GM23248 (cell line): ENCODE results near the gene CCNYL1. TPM values are rescaled to one million over a fixed set of nuclear protein-coding genes. Genes with fewer than 3 reads are reported as not detected.
"Not testable (repeated sequence)": the region's sequence is repeated elsewhere in the genome, so short reads cannot be mapped to it uniquely, and the experiment has no call there.

Source experiments
- DNase-seq: peaks from one replicate; pipeline ENCODE4 v3.0.0-alpha.2; 2015
- H2AFZ ChIP-seq: fragments of 200-600 bp; sonication (generic); 2 replicates; pipeline ENCODE4 v1.6.1; 2016; ENCODE audit warnings: antibody characterized with exemption
- H3F3A ChIP-seq: fragments of 200-600 bp; sonication (generic); 2 replicates; pipeline ENCODE4 v1.6.1; 2016; ENCODE audit warnings: mild to moderate bottlenecking, antibody characterized with exemption, mixed run types; ENCODE audit not compliant: insufficient read depth
- H3K27ac ChIP-seq: fragments of 200-600 bp; sonication (generic); 2 replicates; pipeline ENCODE4 v1.5.1; 2016; ENCODE audit warnings: mild to moderate bottlenecking
- H3K27me3 ChIP-seq: fragments of 200-600 bp; sonication (generic); replicated peaks from 2 replicates; pipeline ENCODE4 v1.6.1; 2016; ENCODE audit warnings: mild to moderate bottlenecking; ENCODE audit not compliant: insufficient read depth
- H3K36me3 ChIP-seq: fragments of 200-600 bp; sonication (generic); 2 replicates; pipeline ENCODE4 v1.6.1; 2016; ENCODE audit warnings: low read depth, mild to moderate bottlenecking
- H3K4me1 ChIP-seq: fragments of 200-600 bp; sonication (generic); 2 replicates; pipeline ENCODE4 v1.6.1; 2016; ENCODE audit warnings: mild to moderate bottlenecking; ENCODE audit not compliant: insufficient read depth
- H3K4me2 ChIP-seq: fragments of 200-600 bp; sonication (generic); one replicate; pipeline ENCODE4 v1.6.1; 2016; ENCODE audit warnings: mild to moderate bottlenecking; ENCODE audit not compliant: unreplicated experiment
- H3K4me3 ChIP-seq: fragments of 200-600 bp; sonication (generic); 2 replicates; pipeline ENCODE4 v1.5.1; 2016; ENCODE audit warnings: mild to moderate bottlenecking
- H3K79me2 ChIP-seq: fragments of 200-600 bp; sonication (generic); 2 replicates; pipeline ENCODE4 v1.6.1; 2016; ENCODE audit warnings: mild to moderate bottlenecking; ENCODE audit not compliant: insufficient read depth
- H3K9ac ChIP-seq: fragments of 200-600 bp; sonication (generic); 2 replicates; pipeline ENCODE4 v1.6.1; 2016; ENCODE audit warnings: mild to moderate bottlenecking
- H3K9me2 ChIP-seq: fragments of 200-600 bp; sonication (generic); 2 replicates; pipeline ENCODE4 v1.6.1; 2016; ENCODE audit warnings: mixed run types, mild to moderate bottlenecking, moderate library complexity; ENCODE audit not compliant: insufficient read depth
- H3K9me3 ChIP-seq: fragments of 200-600 bp; sonication (generic); one replicate; pipeline ENCODE4 v1.6.1; 2017; ENCODE audit warnings: low read depth
- H4K20me1 ChIP-seq: fragments of 200-600 bp; sonication (generic); 2 replicates; pipeline ENCODE4 v1.6.0; 2016; ENCODE audit not compliant: insufficient read depth
- EZH2 ChIP-seq: fragments of 200-600 bp; sonication (generic); IDR thresholded peaks from 2 replicates; pipeline ENCODE4 v1.6.1; 2018; ENCODE audit warnings: antibody characterized with exemption, mild to moderate bottlenecking; ENCODE audit not compliant: insufficient read depth, poor library complexity, severe bottlenecking
- EZH2phosphoT487 ChIP-seq: fragments of 200-600 bp; sonication (generic); IDR thresholded peaks from 2 replicates; pipeline ENCODE4 v1.6.1; 2018; ENCODE audit warnings: antibody characterized with exemption, moderate library complexity, mild to moderate bottlenecking, low read depth; ENCODE audit not compliant: insufficient read depth
- WGBS, 2 experiments: methylation state at CpG; one replicate each; pipeline ENCODE4 v1.1.6; 2015 to 2017; ENCODE audit warnings: low lambda C conversion rate in 2 of 2, low coverage in 1 of 2; ENCODE audit errors: missing lambda C conversion rate in 2 of 2; 5-methylcytosine and 5-hydroxymethylcytosine counted together
- in situ Hi-C: fragments of 300-500 bp; cut with MboI; formaldehyde crosslinking; loops from 2 replicates; pipeline ENCODE4 v1.15.0; 2020
- polyA plus RNA-seq: library from polyadenylated mRNA; unstranded; fragments of >200 nt; fragmentation: Nextera tagmentation; extraction: Ambion mirVana; gene quantifications from 2 replicates; pipeline ENCODE4 v1.2.1, GENCODE V29; 2016
- total RNA-seq: library from RNA; depleted of rRNA; stranded (reverse); fragments of >200 nt; shearing (Covaris generic); gene quantifications from 2 replicates; pipeline ENCODE4 v1.2.3, GENCODE V29; 2014

Gene CCNYL1
- total and polyA plus RNA-seq, 2 experiments from 2014 or later = 12.5 to 12.7 TPM

DNA sequence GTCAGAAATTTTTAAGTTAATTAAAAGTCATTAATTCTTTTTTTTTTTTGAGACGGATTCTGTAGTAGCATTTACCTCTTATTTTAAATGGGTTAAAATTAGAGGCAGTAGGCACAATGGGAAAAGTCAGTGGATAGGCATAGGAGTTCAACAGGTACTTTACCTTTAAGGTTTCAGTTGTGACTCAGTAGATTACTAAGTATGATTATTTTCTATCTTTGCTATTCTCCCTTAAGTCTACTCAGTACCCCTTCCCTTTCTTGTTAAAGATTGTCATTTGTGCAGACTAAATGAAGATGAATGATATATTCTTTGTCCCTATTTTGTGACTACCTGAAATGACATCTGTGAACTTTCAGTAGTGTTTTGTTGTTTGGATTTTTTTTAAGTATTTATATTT is 19.7 kb downstream of the CCNYL1 start:
- H3K27ac ChIP-seq = no peak overlapping the region
- H3K9ac ChIP-seq = no peak overlapping the region
- H3K79me2 ChIP-seq = no peaks in the 10 kb centered on the region
- TF ChIP-seq EZH2 = no peak
- no peak for TF ChIP-seq EZH2phosphoT487
- H3K9me2 ChIP-seq = no peaks in the 10 kb centered on the region
- no peaks in the 10 kb centered on the region for H3K9me3 ChIP-seq
- H3K4me2 ChIP-seq = no peak overlapping the region
- no peak for DNase-seq
- in situ Hi-C loops = no loop called here
- H4K20me1 ChIP-seq = no peaks in the 10 kb centered on the region
- no peak overlapping the region for H3K4me3 ChIP-seq
- no peaks in the 10 kb centered on the region for H3K27me3 ChIP-seq
- H3K36me3 ChIP-seq = 0 out of 2 replicates have a peak, but pooled peaks cover 4% of the 10 kb centered on the region
- H2AFZ ChIP-seq = no peak overlapping the region
- WGBS, 2 experiments = 92 to 93% methylated on average over 1 of the region's 1 CpG
- peaks cover 15% of the 10 kb centered on the region; the same call in 1 of the 2 replicates for H3F3A ChIP-seq
- H3K4me1 ChIP-seq = peaks cover 19% of the 10 kb centered on the region

DNA sequence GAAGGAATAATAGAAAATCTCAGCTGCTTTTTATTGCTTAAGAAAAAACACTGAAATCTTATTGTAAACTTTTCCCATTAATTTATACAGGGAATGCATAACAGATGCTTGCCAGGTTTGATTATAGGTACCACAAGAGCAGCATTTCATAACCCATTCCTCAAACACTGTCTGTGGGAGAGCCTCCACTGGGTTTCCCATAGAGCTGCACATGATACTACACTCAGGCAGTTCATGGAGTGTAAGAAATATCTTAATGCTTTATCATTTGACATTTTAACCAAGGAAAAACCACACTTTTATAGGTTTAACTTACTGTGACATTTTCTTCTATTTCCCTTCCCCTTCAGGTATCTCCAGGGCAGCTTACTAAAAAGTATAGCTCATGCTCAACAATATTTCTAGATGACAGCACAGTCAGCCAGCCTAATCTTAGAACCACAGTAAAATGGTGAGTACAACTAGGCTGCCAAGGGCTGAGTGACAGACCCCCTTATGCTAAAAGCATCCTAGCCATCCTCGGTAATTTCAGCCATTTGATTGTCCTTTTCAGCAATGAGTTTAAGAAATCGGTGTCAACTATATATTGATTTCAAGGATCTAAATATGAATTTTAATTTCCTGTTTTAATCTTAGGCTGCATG is 22.3 kb downstream of the CCNYL1 start:
- TF ChIP-seq EZH2 (no peak), EZH2phosphoT487 (no peak)
- no peaks in the 10 kb centered on the region for H3K4me1 ChIP-seq
- no peak overlapping the region for H2AFZ ChIP-seq
- no peak overlapping the region for H3K4me2 ChIP-seq
- WGBS, 2 experiments = 92 to 98% methylated on average over 2 of the region's 2 CpGs
- no peak overlapping the region for H3K4me3 ChIP-seq
- H4K20me1 ChIP-seq = no peaks in the 10 kb centered on the region
- no peak overlapping the region for H3K27ac ChIP-seq
- H3K36me3 ChIP-seq = 0 out of 2 replicates have a peak, but pooled peaks cover 4% of the 10 kb centered on the region
- in situ Hi-C loops = no loop called here
- H3K9me3 ChIP-seq = no peaks in the 10 kb centered on the region
- no peaks in the 10 kb centered on the region for H3K9me2 ChIP-seq
- H3K27me3 ChIP-seq = no peaks in the 10 kb centered on the region
- no peaks in the 10 kb centered on the region for H3K79me2 ChIP-seq
- DNase-seq = no peak
- H3F3A ChIP-seq = no peaks in the 10 kb centered on the region
- H3K9ac ChIP-seq = no peak overlapping the region

DNA sequence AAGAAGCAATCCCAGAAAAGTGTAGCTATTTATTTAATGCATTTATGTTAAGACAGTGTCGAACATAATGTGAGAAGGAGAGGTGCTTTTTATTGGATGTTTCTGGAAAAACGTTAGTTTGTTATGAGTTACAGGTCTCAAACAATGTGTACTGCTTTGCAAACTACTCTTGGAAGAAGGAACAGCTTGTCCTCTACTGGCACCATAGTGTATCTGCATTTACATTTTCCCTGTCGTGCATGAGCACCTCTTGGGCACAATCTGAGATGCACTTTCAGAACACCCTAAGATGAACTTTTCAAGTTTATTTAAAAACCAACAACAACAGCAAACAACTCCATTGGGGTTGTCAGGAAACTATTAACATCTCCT is 22.8 kb downstream of the CCNYL1 start:
- no peak overlapping the region for H3K4me3 ChIP-seq
- 39 to 40% methylated on average over 3 of the region's 3 CpGs for WGBS, 2 experiments

DNA sequence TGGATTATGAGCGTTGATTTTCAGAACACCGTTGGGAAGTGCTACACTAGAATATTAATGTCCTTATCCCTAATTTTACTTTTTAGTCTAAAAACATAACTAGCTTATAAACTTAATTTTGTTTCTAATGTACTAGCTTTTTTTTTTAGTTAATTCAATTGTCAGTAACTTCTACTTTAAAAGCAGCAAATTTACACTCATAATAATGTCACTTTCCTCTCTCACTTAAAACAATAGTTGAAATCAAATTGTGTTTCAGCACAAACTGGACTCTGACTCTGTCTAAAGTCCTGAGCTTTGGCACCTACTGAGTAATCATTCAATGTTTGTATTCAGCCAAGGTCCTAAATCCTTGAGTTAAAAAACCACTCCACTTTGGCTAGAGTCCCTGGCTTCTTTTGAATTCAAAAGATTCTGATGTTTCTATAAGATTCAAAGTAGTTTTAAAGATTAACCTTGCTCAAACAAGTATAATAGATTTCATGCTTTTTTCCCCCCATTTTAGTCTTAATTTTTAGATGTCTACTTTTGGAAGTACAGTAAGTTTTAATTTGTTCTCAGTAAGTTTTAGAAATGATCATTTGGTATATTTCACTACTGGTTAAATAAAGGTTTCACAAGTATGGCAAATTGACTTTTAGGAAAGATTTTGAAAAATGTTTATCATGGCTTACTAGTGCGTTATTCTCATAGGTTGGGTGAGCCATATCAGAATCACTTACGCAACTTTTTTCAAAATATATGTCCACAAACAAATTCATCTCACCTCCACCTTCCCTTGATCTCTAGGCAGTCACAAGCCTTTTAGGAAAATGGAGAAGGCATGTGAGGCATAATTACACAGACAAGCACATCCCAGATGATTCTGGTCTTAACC is 23.4 kb downstream of the CCNYL1 start:
- H3K4me3 ChIP-seq = no peak overlapping the region
- H3K9ac ChIP-seq = no peak overlapping the region
- no peaks in the 10 kb centered on the region for H3K79me2 ChIP-seq
- 0 out of 2 replicates have a peak, but pooled peaks cover 4% of the 10 kb centered on the region for H3K36me3 ChIP-seq
- H3F3A ChIP-seq = no peaks in the 10 kb centered on the region
- 96 to 99% methylated on average over 4 of the region's 4 CpGs for WGBS, 2 experiments
- no peaks in the 10 kb centered on the region for H3K9me2 ChIP-seq
- H2AFZ ChIP-seq = no peak overlapping the region
- no peak overlapping the region for H3K4me2 ChIP-seq
- TF ChIP-seq EZH2 (no peak), EZH2phosphoT487 (no peak)
- no peak overlapping the region for H3K27ac ChIP-seq
- H4K20me1 ChIP-seq = no peaks in the 10 kb centered on the region
- in situ Hi-C loops = no loop called here
- H3K9me3 ChIP-seq = no peaks in the 10 kb centered on the region
- DNase-seq = no peak
- no peaks in the 10 kb centered on the region for H3K27me3 ChIP-seq
- H3K4me1 ChIP-seq = no peaks in the 10 kb centered on the region

More for the DNA sequence above, 22.8 kb downstream of the CCNYL1 start:
- Histone ChIP-seq H3K79me2 (no peaks in the 10 kb centered on the region), H3K27me3 (no peaks in the 10 kb centered on the region), H3K9me3 (no peaks in the 10 kb centered on the region), H3K4me1 (no peaks in the 10 kb centered on the region), H3K4me2 (no peak overlapping the region), H3K27ac (no peak overlapping the region), H3K9ac (no peak overlapping the region), H4K20me1 (no peaks in the 10 kb centered on the region), H3F3A (no peaks in the 10 kb centered on the region), H3K36me3 (0 out of 2 replicates have a peak, but pooled peaks cover 4% of the 10 kb centered on the region), H2AFZ (no peak overlapping the region), H3K9me2 (no peaks in the 10 kb centered on the region)
- DNase-seq = peak; percentile 56
- TF ChIP-seq EZH2phosphoT487 (no peak), EZH2 (no peak)
- in situ Hi-C loops = no loop called here

DNA sequence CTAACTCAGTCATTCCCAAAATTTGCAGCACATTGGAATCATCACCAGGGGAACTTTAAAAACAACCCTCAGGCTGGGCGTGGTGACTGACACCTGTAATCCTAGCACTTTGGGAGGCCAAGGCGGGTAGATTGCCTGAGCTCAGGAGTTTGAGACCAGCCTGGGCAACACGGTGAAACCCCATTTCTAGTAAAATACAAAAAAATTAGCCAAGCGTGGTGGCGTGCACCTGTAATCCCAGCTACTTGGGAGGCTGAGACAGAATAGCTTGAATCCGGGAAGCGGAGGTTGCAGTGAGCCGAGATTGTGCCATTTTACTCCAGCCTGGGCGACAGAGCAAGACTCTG is 24.0 kb downstream of the CCNYL1 start:
- in situ Hi-C loops, H3K9me3 ChIP-seq, H3K4me2 ChIP-seq, DNase-seq, H3K4me1 ChIP-seq, H3F3A ChIP-seq, H4K20me1 ChIP-seq, H3K27ac ChIP-seq, H3K9me2 ChIP-seq, H3K9ac ChIP-seq, H3K36me3 ChIP-seq, H3K4me3 ChIP-seq, H3K27me3 ChIP-seq, H3K79me2 ChIP-seq, H2AFZ ChIP-seq: not testable (repeated sequence)
- 97 to 98% methylated on average over 9 of the region's 9 CpGs for WGBS, 2 experiments
